HG03378 (cell line): ENCODE measurements around the gene MIGA1.
"Not testable (repeated sequence)": the region's sequence is repeated elsewhere in the genome, so short reads cannot be mapped to it uniquely, and the experiment has no call there.

Experiments
- ATAC-seq: cut with Tn5 transposase; IDR thresholded peaks from one replicate; pipeline ENCODE4 v1.9.1; 2021; ENCODE audit warnings: mild to moderate bottlenecking, moderate library complexity; ENCODE audit not compliant: unreplicated experiment

MIGA1 gene

GRCh38 chr1:77900687-77901293 is 121.3 kb downstream of the MIGA1 start:
- no peak for ATAC-seq

DNA sequence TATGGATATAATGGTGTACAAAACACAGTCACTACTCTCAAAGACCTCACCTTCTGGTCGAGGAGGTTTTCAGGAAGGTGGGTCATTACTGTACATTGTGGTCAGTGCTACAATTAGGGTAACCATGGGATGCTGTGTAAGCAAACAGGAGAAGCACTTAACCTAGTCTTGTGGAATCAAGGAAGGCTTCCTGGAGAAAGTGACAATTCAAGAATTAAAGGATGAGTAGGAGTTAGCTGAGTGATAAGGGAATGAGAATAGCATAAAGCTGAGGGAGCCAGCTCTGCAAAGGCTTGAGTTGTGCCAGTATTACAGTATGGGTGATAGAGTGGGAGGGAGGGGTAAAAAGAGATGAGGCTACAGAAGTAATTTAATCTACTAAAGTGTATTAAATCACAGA is 126.2 kb downstream of the MIGA1 start:
- ATAC-seq, result no peak

DNA sequence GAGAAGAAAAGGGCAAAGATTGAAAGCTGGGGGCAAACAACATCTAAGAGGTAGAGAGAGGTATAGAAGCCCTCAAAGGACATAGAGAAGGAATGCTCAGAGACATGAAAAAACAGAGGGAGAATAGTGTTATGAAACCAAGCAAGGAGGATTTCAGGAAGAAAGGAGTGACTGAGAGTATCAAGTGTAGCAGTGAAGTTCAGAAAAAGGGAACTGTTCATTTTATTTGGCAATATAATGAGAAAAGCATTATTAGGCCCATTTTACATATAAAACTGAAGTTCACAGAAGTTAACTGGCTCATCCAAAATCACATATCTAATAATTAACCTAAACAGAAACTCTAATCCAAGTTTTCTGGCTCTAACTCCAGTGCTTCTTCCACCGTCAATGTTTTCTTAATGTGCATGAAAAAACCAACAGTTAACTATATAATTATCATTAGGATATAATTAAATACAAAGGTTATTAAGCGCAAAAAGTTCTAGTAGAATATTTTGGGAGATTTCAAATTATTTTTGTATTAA is 126.6 kb downstream of the MIGA1 start:
- ATAC-seq, result no peak

DNA sequence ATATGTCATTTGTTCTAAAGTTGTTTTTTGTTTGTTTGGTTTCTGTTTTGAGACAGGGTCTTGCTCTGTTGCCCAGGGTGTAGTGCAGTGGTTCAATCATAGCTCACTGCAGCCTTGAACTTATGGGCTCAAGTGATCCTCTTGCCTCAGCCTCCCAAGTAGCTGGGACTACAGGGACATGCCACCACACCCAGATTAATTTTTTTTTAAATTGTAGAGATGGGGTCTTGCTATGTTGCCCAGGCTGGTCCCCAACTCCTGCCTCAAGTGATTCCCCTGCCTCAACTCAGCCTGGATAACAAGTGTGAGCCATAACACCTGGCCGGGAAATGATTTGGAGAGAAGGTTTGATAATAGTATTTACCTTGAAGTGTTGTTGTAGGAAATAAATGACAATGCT is 127.2 kb downstream of the MIGA1 start:
- ATAC-seq, result no peak

DNA sequence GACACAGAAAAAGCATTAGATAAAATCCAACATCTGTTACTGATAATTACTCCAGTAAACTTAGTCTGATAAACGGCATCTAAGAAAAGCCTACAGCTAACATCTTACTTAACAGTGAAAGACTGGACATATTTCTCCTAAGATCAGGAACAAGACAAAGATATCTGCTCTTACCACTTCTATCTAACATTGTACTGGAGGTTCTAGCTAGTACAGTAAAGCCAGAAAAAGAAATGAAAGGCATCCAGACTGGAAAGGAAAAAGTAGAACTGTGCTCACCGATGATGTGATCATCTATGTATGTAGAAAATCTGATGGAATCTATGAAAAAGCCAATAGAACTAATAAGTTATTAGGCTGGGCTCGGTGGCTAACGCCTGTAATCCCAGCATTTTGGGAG is 130.7 kb downstream of the MIGA1 start:
- no peak for ATAC-seq

- ATAC-seq, result not testable (repeated sequence)
Observed at GRCh38 chr1:77918918-77919317, 139.5 kb downstream of the MIGA1 start.

- no peak for ATAC-seq
Observed at GRCh38 chr1:77925518-77925917, 146.1 kb downstream of the MIGA1 start.

DNA sequence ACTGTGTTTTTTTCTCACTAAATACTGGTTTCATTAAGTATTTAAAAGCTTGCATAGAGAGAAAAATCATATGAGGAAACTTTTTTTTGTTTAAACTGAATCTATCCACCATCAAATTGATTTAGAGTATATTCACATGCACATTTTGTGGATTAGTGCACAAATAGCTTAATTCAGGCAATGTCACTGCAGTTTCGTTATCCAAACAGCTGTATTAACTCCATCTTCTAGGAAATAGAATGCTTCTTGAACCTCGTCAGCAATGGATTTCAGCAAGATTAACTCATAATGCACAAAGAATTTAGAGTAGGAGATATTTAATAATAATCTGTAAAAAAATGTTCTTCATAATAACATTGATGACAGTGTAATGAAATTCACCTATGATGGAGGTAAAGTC is 146.5 kb downstream of the MIGA1 start:
- no peak for ATAC-seq

GRCh38 chr1:77926561-77927357 is 147.3 kb downstream of the MIGA1 start:
- no peak for ATAC-seq

- ATAC-seq, result no peak
Observed at GRCh38 chr1:77927414-77927813, 148.0 kb downstream of the MIGA1 start.
